Hepatocyte (in vitro differentiated cells): ENCODE results near the gene DMD.

Experiments used
- EZH2 ChIP-seq: fragments of 200-600 bp; sonication (generic); IDR thresholded peaks from 2 replicates; pipeline ENCODE4 v1.6.1; 2016; ENCODE audit warnings: antibody characterized with exemption, mild to moderate bottlenecking, borderline replicate concordance
- TF ChIP-seq, protein P1 (sequence below): fragments of 200-600 bp; sonication (generic); IDR thresholded peaks from 2 replicates; pipeline ENCODE4 v1.5.1; 2016; ENCODE audit warnings: antibody characterized with exemption, mild to moderate bottlenecking; ENCODE audit not compliant: poor library complexity

- TF ChIP-seq, protein P1, sequence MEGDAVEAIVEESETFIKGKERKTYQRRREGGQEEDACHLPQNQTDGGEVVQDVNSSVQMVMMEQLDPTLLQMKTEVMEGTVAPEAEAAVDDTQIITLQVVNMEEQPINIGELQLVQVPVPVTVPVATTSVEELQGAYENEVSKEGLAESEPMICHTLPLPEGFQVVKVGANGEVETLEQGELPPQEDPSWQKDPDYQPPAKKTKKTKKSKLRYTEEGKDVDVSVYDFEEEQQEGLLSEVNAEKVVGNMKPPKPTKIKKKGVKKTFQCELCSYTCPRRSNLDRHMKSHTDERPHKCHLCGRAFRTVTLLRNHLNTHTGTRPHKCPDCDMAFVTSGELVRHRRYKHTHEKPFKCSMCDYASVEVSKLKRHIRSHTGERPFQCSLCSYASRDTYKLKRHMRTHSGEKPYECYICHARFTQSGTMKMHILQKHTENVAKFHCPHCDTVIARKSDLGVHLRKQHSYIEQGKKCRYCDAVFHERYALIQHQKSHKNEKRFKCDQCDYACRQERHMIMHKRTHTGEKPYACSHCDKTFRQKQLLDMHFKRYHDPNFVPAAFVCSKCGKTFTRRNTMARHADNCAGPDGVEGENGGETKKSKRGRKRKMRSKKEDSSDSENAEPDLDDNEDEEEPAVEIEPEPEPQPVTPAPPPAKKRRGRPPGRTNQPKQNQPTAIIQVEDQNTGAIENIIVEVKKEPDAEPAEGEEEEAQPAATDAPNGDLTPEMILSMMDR, result no peak
- TF ChIP-seq EZH2, result no peak
Observed at GRCh38 chrX:32877592-32877991, 333.8 kb downstream of the DMD start.
